Right lobe of liver (tissue), 4 donors: ENCODE results near the gene TSHR.

Experiments
- POLR2A ChIP-seq: fragments of 450-650 bp; IDR thresholded peaks from one replicate; pipeline ENCODE4 v1.6.1; 2017; ENCODE audit warnings: antibody characterized with exemption, mild to moderate bottlenecking
- TF ChIP-seq, protein P1 (sequence below), 4 donors: fragments of 200-600 bp in 3 of 4; fragments of 450-650 bp in 1 of 4; IDR thresholded peaks; one replicate each; pipeline versions ENCODE4 v1.5.1 to v1.8.0; 2016 to 2022; ENCODE audit warnings: antibody characterized with exemption in 4 of 4, mild to moderate bottlenecking in 2 of 4
- donor health status: DM: no; HTN: no; CAD: no.
- donor health status: DM: no; HTN: no; CAD: no.
- donor health status: DM: no; HTN: yes; CAD: no.

DNA sequence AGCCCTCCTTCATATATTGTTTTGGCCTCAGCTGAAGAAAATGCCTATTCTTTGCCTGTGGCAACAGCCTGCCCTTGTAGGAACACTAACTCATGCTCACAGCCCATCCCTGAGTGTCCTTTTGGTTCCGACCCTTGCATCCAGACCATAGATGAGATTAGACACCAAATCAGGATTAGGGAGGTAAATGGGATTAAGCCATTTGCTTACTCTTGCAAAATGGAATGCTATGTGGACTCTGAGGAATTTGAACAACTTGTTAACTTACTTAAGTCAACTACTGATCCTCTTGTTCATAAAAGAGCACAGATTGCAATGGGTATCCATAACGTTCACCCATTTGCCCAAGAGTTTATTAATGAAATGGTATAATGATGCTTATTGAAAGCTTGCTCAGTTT is 27.3 kb downstream of the TSHR start:
- TF ChIP-seq, protein P1, sequence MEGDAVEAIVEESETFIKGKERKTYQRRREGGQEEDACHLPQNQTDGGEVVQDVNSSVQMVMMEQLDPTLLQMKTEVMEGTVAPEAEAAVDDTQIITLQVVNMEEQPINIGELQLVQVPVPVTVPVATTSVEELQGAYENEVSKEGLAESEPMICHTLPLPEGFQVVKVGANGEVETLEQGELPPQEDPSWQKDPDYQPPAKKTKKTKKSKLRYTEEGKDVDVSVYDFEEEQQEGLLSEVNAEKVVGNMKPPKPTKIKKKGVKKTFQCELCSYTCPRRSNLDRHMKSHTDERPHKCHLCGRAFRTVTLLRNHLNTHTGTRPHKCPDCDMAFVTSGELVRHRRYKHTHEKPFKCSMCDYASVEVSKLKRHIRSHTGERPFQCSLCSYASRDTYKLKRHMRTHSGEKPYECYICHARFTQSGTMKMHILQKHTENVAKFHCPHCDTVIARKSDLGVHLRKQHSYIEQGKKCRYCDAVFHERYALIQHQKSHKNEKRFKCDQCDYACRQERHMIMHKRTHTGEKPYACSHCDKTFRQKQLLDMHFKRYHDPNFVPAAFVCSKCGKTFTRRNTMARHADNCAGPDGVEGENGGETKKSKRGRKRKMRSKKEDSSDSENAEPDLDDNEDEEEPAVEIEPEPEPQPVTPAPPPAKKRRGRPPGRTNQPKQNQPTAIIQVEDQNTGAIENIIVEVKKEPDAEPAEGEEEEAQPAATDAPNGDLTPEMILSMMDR (IDR thresholded peaks at IDR 0.05) = no peak
- no peak for TF ChIP-seq POLR2A
